OCI-LY1 (cell line): Measurements from ENCODE around the gene SFT2D1.

ENCODE experiments used
- H2AFZ ChIP-seq: fragments of 200-600 bp; sonication (generic), shearing (Covaris generic); 2 replicates; pipeline ENCODE4 v1.6.0; 2014; ENCODE audit warnings: antibody characterized with exemption, mild to moderate bottlenecking, low read length
- H3F3A ChIP-seq: fragments of 200-600 bp; sonication (generic), shearing (Covaris generic); 2 replicates; pipeline ENCODE4 v1.6.0; 2014; ENCODE audit warnings: mild to moderate bottlenecking, antibody characterized with exemption, low read length, moderate library complexity; ENCODE audit not compliant: insufficient read depth
- H3K27ac ChIP-seq: fragments of 200-600 bp; sonication (generic); 2 replicates; pipeline ENCODE4 v1.5.1; 2014; ENCODE audit warnings: low read length, mixed run types, mild to moderate bottlenecking, low read depth; ENCODE audit not compliant: poor library complexity, severe bottlenecking
- H3K27me3 ChIP-seq: fragments of 200-600 bp; sonication (generic); 2 replicates; pipeline ENCODE4 v1.6.0; 2014; ENCODE audit warnings: antibody characterized with exemption, mild to moderate bottlenecking, low read length, moderate library complexity; ENCODE audit not compliant: insufficient read depth
- H3K36me3 ChIP-seq: fragments of 200-600 bp; sonication (generic); 2 replicates; pipeline ENCODE4 v1.6.1; 2014; ENCODE audit warnings: mild to moderate bottlenecking, antibody characterized with exemption, low read length, moderate library complexity, mixed read lengths; ENCODE audit not compliant: insufficient read depth
- H3K4me1 ChIP-seq: fragments of 200-600 bp; sonication (generic); 2 replicates; pipeline ENCODE4 v1.5.1; 2014; ENCODE audit warnings: mild to moderate bottlenecking, low read length, moderate library complexity; ENCODE audit not compliant: insufficient read depth, severe bottlenecking
- H3K4me2 ChIP-seq: fragments of 200-600 bp; sonication (generic), shearing (Covaris generic); 2 replicates; pipeline ENCODE4 v1.6.1; 2014; ENCODE audit warnings: low read length
- H3K4me3 ChIP-seq: fragments of 200-600 bp; sonication (generic); 2 replicates; pipeline ENCODE4 v1.5.1; 2014; ENCODE audit warnings: low read length, low read depth, mild to moderate bottlenecking, mixed read lengths; ENCODE audit not compliant: poor library complexity, severe bottlenecking
- H3K79me2 ChIP-seq: fragments of 200-600 bp; shearing (Covaris generic); 2 replicates; pipeline ENCODE4 v1.6.1; 2016; ENCODE audit warnings: mixed run types, low read length, mixed read lengths; ENCODE audit not compliant: insufficient read depth
- H3K9ac ChIP-seq: fragments of 200-600 bp; sonication (generic), shearing (Covaris generic); 2 replicates; pipeline ENCODE4 v1.6.1; 2014; ENCODE audit warnings: mild to moderate bottlenecking, low read length, mixed read lengths
- H3K9me2 ChIP-seq: fragments of 200-600 bp; sonication (generic), shearing (Covaris generic); 2 replicates; pipeline ENCODE4 v1.6.1; 2014; ENCODE audit warnings: low read depth, mild to moderate bottlenecking, low read length, mixed read lengths
- H3K9me3 ChIP-seq: fragments of 200-600 bp; shearing (Covaris generic); 2 replicates; pipeline ENCODE4 v1.6.1; 2014; ENCODE audit warnings: low read length, mixed read lengths
- H4K20me1 ChIP-seq: fragments of 200-600 bp; sonication (generic), shearing (Covaris generic); 2 replicates; pipeline ENCODE4 v1.6.0; 2016; ENCODE audit warnings: mild to moderate bottlenecking, low read length; ENCODE audit not compliant: insufficient read depth
- EZH2 ChIP-seq: fragments of 200-600 bp; sonication (generic), shearing (Covaris generic); IDR thresholded peaks from 2 replicates; pipeline ENCODE4 v1.8.0; 2017; ENCODE audit warnings: borderline replicate concordance, mixed run types, mild to moderate bottlenecking, antibody characterized with exemption, low read length, moderate library complexity, mixed read lengths
- TF ChIP-seq, protein P1 (sequence below): fragments of 200-600 bp; sonication (generic), shearing (Covaris generic); IDR thresholded peaks from 2 replicates; pipeline ENCODE4 v1.5.1; 2017; ENCODE audit warnings: mild to moderate bottlenecking, antibody characterized with exemption, low read length, moderate library complexity, mixed read lengths

SFT2D1 gene

DNA sequence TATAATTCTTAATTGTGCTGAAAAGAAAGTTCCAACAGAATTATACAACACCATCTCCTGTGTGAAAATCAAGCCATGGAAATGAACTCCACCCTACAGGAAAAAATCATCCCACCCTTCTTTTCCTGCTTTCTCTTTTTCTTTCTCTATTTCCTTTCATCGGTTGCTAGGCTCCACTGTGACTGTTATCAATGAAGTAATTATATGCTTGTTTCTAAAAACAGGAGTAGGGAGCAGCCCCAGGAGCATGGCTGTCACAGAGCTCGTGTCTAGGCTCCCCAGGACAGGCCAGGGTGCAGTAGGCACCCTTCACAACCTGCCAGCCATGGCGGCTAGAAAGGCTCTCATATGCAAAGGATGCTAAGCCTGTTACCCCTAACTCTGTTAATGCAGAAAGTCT is 27.4 kb upstream of the SFT2D1 start:
- no peak overlapping the region for H3K4me3 ChIP-seq
- H4K20me1 ChIP-seq, result no peaks in the 10 kb centered on the region
- H3K79me2 ChIP-seq, result no peaks in the 10 kb centered on the region
- H3K27me3 ChIP-seq, result no peaks in the 10 kb centered on the region
- H3K27ac ChIP-seq, result no peak overlapping the region
- no peak overlapping the region for H2AFZ ChIP-seq
- H3K36me3 ChIP-seq, result no peaks in the 10 kb centered on the region
- H3K4me2 ChIP-seq, result no peak overlapping the region
- H3K4me1 ChIP-seq, result no peaks in the 10 kb centered on the region
- TF ChIP-seq EZH2, result no peak
- TF ChIP-seq, protein P1, sequence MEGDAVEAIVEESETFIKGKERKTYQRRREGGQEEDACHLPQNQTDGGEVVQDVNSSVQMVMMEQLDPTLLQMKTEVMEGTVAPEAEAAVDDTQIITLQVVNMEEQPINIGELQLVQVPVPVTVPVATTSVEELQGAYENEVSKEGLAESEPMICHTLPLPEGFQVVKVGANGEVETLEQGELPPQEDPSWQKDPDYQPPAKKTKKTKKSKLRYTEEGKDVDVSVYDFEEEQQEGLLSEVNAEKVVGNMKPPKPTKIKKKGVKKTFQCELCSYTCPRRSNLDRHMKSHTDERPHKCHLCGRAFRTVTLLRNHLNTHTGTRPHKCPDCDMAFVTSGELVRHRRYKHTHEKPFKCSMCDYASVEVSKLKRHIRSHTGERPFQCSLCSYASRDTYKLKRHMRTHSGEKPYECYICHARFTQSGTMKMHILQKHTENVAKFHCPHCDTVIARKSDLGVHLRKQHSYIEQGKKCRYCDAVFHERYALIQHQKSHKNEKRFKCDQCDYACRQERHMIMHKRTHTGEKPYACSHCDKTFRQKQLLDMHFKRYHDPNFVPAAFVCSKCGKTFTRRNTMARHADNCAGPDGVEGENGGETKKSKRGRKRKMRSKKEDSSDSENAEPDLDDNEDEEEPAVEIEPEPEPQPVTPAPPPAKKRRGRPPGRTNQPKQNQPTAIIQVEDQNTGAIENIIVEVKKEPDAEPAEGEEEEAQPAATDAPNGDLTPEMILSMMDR, result no peak
- H3F3A ChIP-seq, result no peaks in the 10 kb centered on the region
- H3K9ac ChIP-seq, result no peak overlapping the region
- no peaks in the 10 kb centered on the region; the same call in 1 of the 2 replicates for H3K9me3 ChIP-seq
- no peaks in the 10 kb centered on the region for H3K9me2 ChIP-seq

DNA sequence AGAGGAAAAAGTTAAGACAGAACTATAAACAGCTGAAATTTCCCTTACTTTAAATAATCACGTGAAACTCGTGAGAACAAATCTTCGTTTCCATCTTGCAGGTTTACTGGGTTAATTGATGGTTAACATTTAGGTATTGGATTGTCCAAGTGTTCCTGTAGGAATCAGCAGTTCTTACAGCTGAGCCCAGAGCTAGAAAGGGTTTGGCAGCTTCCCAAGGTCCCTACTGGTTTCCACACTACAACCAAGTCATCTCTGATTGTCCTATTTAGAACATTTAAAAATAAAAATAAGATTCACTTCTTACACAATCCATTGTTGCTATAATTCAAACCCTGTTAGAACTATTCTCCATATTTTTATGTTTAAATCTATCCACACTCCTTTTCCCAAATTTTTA is 24.6 kb upstream of the SFT2D1 start:
- no peaks in the 10 kb centered on the region for H3K9me2 ChIP-seq
- H3K4me3 ChIP-seq, result no peak overlapping the region
- no peaks in the 10 kb centered on the region for H3K9me3 ChIP-seq
- no peak for TF ChIP-seq EZH2
- TF ChIP-seq, protein P1, result no peak
- no peaks in the 10 kb centered on the region for H4K20me1 ChIP-seq
- H3K9ac ChIP-seq, result no peak overlapping the region
- no peak overlapping the region for H3K27ac ChIP-seq
- no peak overlapping the region for H3K4me2 ChIP-seq
- no peaks in the 10 kb centered on the region for H3K27me3 ChIP-seq
- H3K79me2 ChIP-seq, result no peaks in the 10 kb centered on the region
- H3F3A ChIP-seq, result no peaks in the 10 kb centered on the region
- no peak overlapping the region for H2AFZ ChIP-seq
- no peaks in the 10 kb centered on the region for H3K4me1 ChIP-seq
- 0 out of 2 replicates have a peak, but pooled peaks cover 3% of the 10 kb centered on the region for H3K36me3 ChIP-seq

DNA sequence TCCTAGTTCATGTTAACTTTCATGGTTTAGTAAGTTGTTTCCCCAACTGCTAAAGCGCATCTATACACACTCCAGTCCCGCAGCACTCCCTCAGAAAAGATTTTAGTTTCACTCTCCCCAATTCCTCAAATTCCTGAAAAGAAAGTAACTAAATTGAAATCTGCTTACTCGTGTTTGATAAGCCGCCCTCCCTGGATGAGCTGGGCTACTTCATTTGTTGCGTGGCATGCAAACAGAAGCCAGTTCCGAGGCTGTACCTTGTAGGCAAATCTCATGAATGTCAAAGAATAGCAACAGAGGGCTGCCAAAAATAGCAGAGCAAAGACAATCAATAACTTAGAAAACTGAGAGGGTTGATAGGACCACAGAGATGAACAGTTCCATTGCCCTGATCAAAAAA is 23.5 kb upstream of the SFT2D1 start:
- Histone ChIP-seq H3K9ac (no peak overlapping the region), H3K27ac (no peak overlapping the region)

More for the DNA sequence above, 23.5 kb upstream of the SFT2D1 start:
- Histone ChIP-seq H3K4me1 (no peaks in the 10 kb centered on the region), H3K27me3 (no peaks in the 10 kb centered on the region), H3K9me3 (no peaks in the 10 kb centered on the region), H3K4me3 (no peak overlapping the region), H3F3A (no peaks in the 10 kb centered on the region), H3K4me2 (no peak overlapping the region), H3K9me2 (no peaks in the 10 kb centered on the region), H4K20me1 (no peaks in the 10 kb centered on the region), H3K36me3 (0 out of 2 replicates have a peak, but pooled peaks cover 3% of the 10 kb centered on the region), H2AFZ (no peak overlapping the region), H3K79me2 (no peaks in the 10 kb centered on the region)
- TF ChIP-seq, protein P1, result no peak
- TF ChIP-seq EZH2, result no peak
